ENCODE data around the gene MAST2.

DNA sequence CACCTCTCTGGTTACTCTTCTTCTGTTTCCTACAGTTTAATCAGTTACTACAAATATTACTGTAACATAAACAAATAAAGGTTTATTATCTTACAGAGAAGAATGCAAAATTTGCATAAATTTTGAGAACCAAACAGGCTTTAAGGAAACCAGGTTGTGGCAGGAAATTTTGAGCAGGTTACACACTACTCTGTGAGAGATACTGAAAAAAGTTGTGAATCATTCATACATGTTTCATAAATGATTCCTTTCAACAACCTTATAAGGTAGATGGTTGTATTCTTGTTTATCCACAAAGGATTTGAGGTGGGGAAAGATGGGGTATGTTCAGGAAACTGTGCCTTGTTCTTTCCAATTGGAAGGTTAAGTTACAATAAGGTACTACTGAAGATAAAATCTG is 58.6 kb downstream of the MAST2 start:
- TF ChIP-seq, protein P1, sequence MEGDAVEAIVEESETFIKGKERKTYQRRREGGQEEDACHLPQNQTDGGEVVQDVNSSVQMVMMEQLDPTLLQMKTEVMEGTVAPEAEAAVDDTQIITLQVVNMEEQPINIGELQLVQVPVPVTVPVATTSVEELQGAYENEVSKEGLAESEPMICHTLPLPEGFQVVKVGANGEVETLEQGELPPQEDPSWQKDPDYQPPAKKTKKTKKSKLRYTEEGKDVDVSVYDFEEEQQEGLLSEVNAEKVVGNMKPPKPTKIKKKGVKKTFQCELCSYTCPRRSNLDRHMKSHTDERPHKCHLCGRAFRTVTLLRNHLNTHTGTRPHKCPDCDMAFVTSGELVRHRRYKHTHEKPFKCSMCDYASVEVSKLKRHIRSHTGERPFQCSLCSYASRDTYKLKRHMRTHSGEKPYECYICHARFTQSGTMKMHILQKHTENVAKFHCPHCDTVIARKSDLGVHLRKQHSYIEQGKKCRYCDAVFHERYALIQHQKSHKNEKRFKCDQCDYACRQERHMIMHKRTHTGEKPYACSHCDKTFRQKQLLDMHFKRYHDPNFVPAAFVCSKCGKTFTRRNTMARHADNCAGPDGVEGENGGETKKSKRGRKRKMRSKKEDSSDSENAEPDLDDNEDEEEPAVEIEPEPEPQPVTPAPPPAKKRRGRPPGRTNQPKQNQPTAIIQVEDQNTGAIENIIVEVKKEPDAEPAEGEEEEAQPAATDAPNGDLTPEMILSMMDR (IDR thresholded peaks at IDR 0.05 in 2 of 3, conservative IDR thresholded peaks at IDR 0.05 in 1 of 3; ENCODE audit: borderline replicate concordance in 1 of 3, insufficient read depth in 1 of 3, low read depth in 2 of 3, low read length in 2 of 3) = no peak
- no peak for TF ChIP-seq ZFX (IDR thresholded peaks at IDR 0.05)
- TF ChIP-seq POLR2A (IDR thresholded peaks at IDR 0.05; ENCODE audit: borderline replicate concordance, extremely low read depth, insufficient read depth, insufficient read length) = no peak
- TF ChIP-seq FOSL1 (IDR thresholded peaks at IDR 0.05; ENCODE audit: low read depth) = no peak
- TF ChIP-seq TCF7L2 (IDR thresholded peaks at IDR 0.05; ENCODE audit: borderline replicate concordance, extremely low read depth, insufficient read depth, insufficient read length) = no peak
- no peak for TF ChIP-seq JUND (IDR thresholded peaks at IDR 0.05)
- no peak for TF ChIP-seq EZH2 (IDR thresholded peaks at IDR 0.05)
- TF ChIP-seq, protein P2, sequence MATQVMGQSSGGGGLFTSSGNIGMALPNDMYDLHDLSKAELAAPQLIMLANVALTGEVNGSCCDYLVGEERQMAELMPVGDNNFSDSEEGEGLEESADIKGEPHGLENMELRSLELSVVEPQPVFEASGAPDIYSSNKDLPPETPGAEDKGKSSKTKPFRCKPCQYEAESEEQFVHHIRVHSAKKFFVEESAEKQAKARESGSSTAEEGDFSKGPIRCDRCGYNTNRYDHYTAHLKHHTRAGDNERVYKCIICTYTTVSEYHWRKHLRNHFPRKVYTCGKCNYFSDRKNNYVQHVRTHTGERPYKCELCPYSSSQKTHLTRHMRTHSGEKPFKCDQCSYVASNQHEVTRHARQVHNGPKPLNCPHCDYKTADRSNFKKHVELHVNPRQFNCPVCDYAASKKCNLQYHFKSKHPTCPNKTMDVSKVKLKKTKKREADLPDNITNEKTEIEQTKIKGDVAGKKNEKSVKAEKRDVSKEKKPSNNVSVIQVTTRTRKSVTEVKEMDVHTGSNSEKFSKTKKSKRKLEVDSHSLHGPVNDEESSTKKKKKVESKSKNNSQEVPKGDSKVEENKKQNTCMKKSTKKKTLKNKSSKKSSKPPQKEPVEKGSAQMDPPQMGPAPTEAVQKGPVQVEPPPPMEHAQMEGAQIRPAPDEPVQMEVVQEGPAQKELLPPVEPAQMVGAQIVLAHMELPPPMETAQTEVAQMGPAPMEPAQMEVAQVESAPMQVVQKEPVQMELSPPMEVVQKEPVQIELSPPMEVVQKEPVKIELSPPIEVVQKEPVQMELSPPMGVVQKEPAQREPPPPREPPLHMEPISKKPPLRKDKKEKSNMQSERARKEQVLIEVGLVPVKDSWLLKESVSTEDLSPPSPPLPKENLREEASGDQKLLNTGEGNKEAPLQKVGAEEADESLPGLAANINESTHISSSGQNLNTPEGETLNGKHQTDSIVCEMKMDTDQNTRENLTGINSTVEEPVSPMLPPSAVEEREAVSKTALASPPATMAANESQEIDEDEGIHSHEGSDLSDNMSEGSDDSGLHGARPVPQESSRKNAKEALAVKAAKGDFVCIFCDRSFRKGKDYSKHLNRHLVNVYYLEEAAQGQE (IDR thresholded peaks at IDR 0.05; ENCODE audit: low read depth) = no peak
- no peak for TF ChIP-seq SP1 (IDR thresholded peaks at IDR 0.05; ENCODE audit: low read depth)
- TF ChIP-seq, protein P3, sequence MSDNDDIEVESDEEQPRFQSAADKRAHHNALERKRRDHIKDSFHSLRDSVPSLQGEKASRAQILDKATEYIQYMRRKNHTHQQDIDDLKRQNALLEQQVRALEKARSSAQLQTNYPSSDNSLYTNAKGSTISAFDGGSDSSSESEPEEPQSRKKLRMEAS (IDR thresholded peaks at IDR 0.05) = no peak
- no peak for TF ChIP-seq YY1 (IDR thresholded peaks at IDR 0.05; ENCODE audit: extremely low read depth, insufficient replicate concordance, low read depth, low read length)
- no peak for TF ChIP-seq RAD21 (IDR thresholded peaks at IDR 0.05; ENCODE audit: low read depth)
- no peak for TF ChIP-seq SIN3A (IDR thresholded peaks at IDR 0.05; ENCODE audit: low read depth)
- no peak for TF ChIP-seq ELF1 (IDR thresholded peaks at IDR 0.05; ENCODE audit: borderline replicate concordance, low read depth)
